IPS-NIHi11 (cell line): ENCODE data around the gene GPRASP2.
"Not testable (repeated sequence)": the region's sequence is repeated elsewhere in the genome, so short reads cannot be mapped to it uniquely, and the experiment has no call there.

Experiments used
- DNase-seq: peaks from one replicate; pipeline ENCODE4 v3.0.0; 2012; ENCODE audit warnings: mixed read lengths, low spot score

The GPRASP2 gene

GRCh38 chrX:102712216-102712966 is at the start of gene GPRASP2:
Gene GPRASP2 (plus strand): TSS chrX:102712448. CDS start chrX:102714870, 2,422 bp downstream.
- peak; percentile 45 for DNase-seq

GRCh38 chrX:102663820-102664219 is 48.4 kb upstream of the GPRASP2 start:
- DNase-seq, result not testable (repeated sequence)

- not testable (repeated sequence) for DNase-seq
Measured at GRCh38 chrX:102667034-102667433, 45.2 kb upstream of the GPRASP2 start.

- no peak for DNase-seq
Measured at GRCh38 chrX:102669526-102669925, 42.7 kb upstream of the GPRASP2 start.

- DNase-seq, result no peak
Measured at GRCh38 chrX:102672856-102673255, 39.4 kb upstream of the GPRASP2 start.

- not testable (repeated sequence) for DNase-seq
Measured at GRCh38 chrX:102677479-102677878, 34.8 kb upstream of the GPRASP2 start.

GRCh38 chrX:102684772-102685520 is 27.3 kb upstream of the GPRASP2 start:
- DNase-seq, result no peak

GRCh38 chrX:102694749-102695148 is 17.5 kb upstream of the GPRASP2 start:
- DNase-seq, result no peak

- DNase-seq, result no peak
Measured at GRCh38 chrX:102696306-102696705, 15.9 kb upstream of the GPRASP2 start.

- DNase-seq, result no peak
Measured at GRCh38 chrX:102697494-102697893, 14.8 kb upstream of the GPRASP2 start.

- DNase-seq, result no peak
Measured at GRCh38 chrX:102708900-102709299, 3.3 kb upstream of the GPRASP2 start.

- DNase-seq, result peak; percentile 11
Measured at GRCh38 chrX:102711872-102712215, 404 bp upstream of the GPRASP2 start.

GRCh38 chrX:102712981-102713625 is 855 bp downstream of the GPRASP2 start:
- peak; percentile 25 for DNase-seq

- no peak for DNase-seq
Measured at GRCh38 chrX:102714994-102715393, 2.7 kb downstream of the GPRASP2 start.

GRCh38 chrX:102715967-102716366 is 3.7 kb downstream of the GPRASP2 start:
- DNase-seq, result no peak

GRCh38 chrX:102720237-102721168 is 8.3 kb downstream of the GPRASP2 start, which contains the start of gene GPRASP3:
Gene GPRASP3 (plus strand): TSS chrX:102720743. CDS start chrX:102748996, 28,253 bp downstream.
- DNase-seq, result peak; percentile 71

- DNase-seq, result not testable (repeated sequence)
Measured at GRCh38 chrX:102721169-102721506, 8.9 kb downstream of the GPRASP2 start.

GRCh38 chrX:102723456-102723855 is 11.2 kb downstream of the GPRASP2 start:
- no peak for DNase-seq

GRCh38 chrX:102727761-102728160 is 15.5 kb downstream of the GPRASP2 start:
- no peak for DNase-seq

GRCh38 chrX:102728646-102729045 is 16.4 kb downstream of the GPRASP2 start:
- DNase-seq, result no peak

GRCh38 chrX:102739657-102740056 is 27.4 kb downstream of the GPRASP2 start:
- DNase-seq, result no peak

GRCh38 chrX:102744307-102744706 is 32.1 kb downstream of the GPRASP2 start:
- DNase-seq, result no peak
